Measurements from ENCODE around the gene CDH5.
A peak's percentile ranks its signal among the peaks of the same experiment; 100 is the strongest.

Gene CDH5

GRCh38 chr16:66354034-66354909 lies 12.2 kb upstream of the CDH5 start:
- no peak for DNase-seq (ENCODE audit: low read depth in 3 of 3)

GRCh38 chr16:66355526-66355925 lies 11.0 kb upstream of the CDH5 start:
- no peak for DNase-seq (ENCODE audit: low read depth in 3 of 3)

- peak in 1 of 3 donors; percentile 27 for DNase-seq (ENCODE audit: low read depth in 3 of 3)
Measured at GRCh38 chr16:66357523-66357928, 9.0 kb upstream of the CDH5 start.

- DNase-seq (ENCODE audit: low read depth in 3 of 3) = no peak
Measured at GRCh38 chr16:66358231-66358630, 8.3 kb upstream of the CDH5 start.

GRCh38 chr16:66359012-66359411 lies 7.5 kb upstream of the CDH5 start:
- no peak for DNase-seq (ENCODE audit: low read depth in 3 of 3)

GRCh38 chr16:66359811-66360608 lies 6.5 kb upstream of the CDH5 start:
- no peak for DNase-seq (ENCODE audit: low read depth in 3 of 3)

GRCh38 chr16:66360624-66361324 lies 5.7 kb upstream of the CDH5 start:
- DNase-seq (ENCODE audit: low read depth in 3 of 3) = no peak

- DNase-seq (ENCODE audit: low read depth in 3 of 3) = no peak
Measured at GRCh38 chr16:66361604-66362135, 4.8 kb upstream of the CDH5 start.

GRCh38 chr16:66363211-66363777 lies 3.2 kb upstream of the CDH5 start:
- DNase-seq (ENCODE audit: low read depth in 3 of 3) = no peak

- no peak for DNase-seq (ENCODE audit: low read depth in 3 of 3)
Measured at GRCh38 chr16:66364117-66364958, 2.2 kb upstream of the CDH5 start.

GRCh38 chr16:66364959-66365306 lies 1.6 kb upstream of the CDH5 start:
- no peak for DNase-seq (ENCODE audit: low read depth in 3 of 3)

- no peak for DNase-seq (ENCODE audit: low read depth in 3 of 3)
Measured at GRCh38 chr16:66365651-66366050, 840 bp upstream of the CDH5 start.

- no peak for DNase-seq (ENCODE audit: low read depth in 3 of 3)
Measured at GRCh38 chr16:66367968-66368891, 1.7 kb downstream of the CDH5 start.

- DNase-seq (ENCODE audit: low read depth in 3 of 3) = no peak
Measured at GRCh38 chr16:66369055-66369592, 2.6 kb downstream of the CDH5 start.

GRCh38 chr16:66370786-66371684 lies 4.5 kb downstream of the CDH5 start:
- no peak for DNase-seq (ENCODE audit: low read depth in 3 of 3)

GRCh38 chr16:66372078-66372897 lies 5.8 kb downstream of the CDH5 start:
- DNase-seq (ENCODE audit: low read depth in 3 of 3) = no peak

GRCh38 chr16:66372898-66373155 lies 6.3 kb downstream of the CDH5 start:
- no peak for DNase-seq (ENCODE audit: low read depth in 3 of 3)

- no peak for DNase-seq (ENCODE audit: low read depth in 3 of 3)
Measured at GRCh38 chr16:66373667-66374066, 7.2 kb downstream of the CDH5 start.
